SU-DHL-6 (cell line): ENCODE measurements around the gene XCL2.

ENCODE experiments used
- H2AFZ ChIP-seq: fragments of 200-600 bp; sonication (generic); 2 replicates; pipeline ENCODE4 v1.6.1; 2014; ENCODE audit warnings: low read depth, mild to moderate bottlenecking, moderate library complexity, mixed read lengths, antibody characterized with exemption, low read length; ENCODE audit not compliant: severe bottlenecking
- H3F3A ChIP-seq: fragments of 200-600 bp; shearing (Covaris generic); 2 replicates; pipeline ENCODE4 v1.6.0; 2016; ENCODE audit warnings: antibody characterized with exemption, mild to moderate bottlenecking; ENCODE audit not compliant: insufficient read depth
- H3K27ac ChIP-seq: fragments of 200-600 bp; sonication (generic); 2 replicates; pipeline ENCODE4 v1.5.1; 2016; ENCODE audit warnings: low read depth, mild to moderate bottlenecking, low read length, moderate library complexity, mixed read lengths
- H3K27me3 ChIP-seq: fragments of 200-600 bp; sonication (generic), shearing (Covaris generic); 2 replicates; pipeline ENCODE4 v1.6.0; 2014; ENCODE audit warnings: mild to moderate bottlenecking, low read length
- H3K36me3 ChIP-seq: fragments of 200-600 bp; sonication (generic); 2 replicates; pipeline ENCODE4 v1.6.1; 2014; ENCODE audit warnings: mild to moderate bottlenecking, low read length, mixed read lengths
- H3K4me2 ChIP-seq: fragments of 300-600, 200-600 bp; shearing (Covaris generic), sonication (generic); 2 replicates; pipeline ENCODE4 v1.6.0; 2014; ENCODE audit warnings: low read length, low read depth, mild to moderate bottlenecking; ENCODE audit not compliant: poor library complexity, severe bottlenecking
- H3K4me3 ChIP-seq: fragments of 200-600 bp; sonication (generic); 2 replicates; pipeline ENCODE4 v1.5.1; 2014; ENCODE audit warnings: antibody characterized with exemption, low read length, mild to moderate bottlenecking, mixed read lengths; ENCODE audit not compliant: insufficient read depth, poor library complexity, severe bottlenecking
- H3K79me2 ChIP-seq: fragments of 200-600 bp; sonication (generic); 2 replicates; pipeline ENCODE4 v1.6.1; 2014; ENCODE audit warnings: mild to moderate bottlenecking, low read length, moderate library complexity; ENCODE audit not compliant: insufficient read depth
- H3K9ac ChIP-seq: fragments of 200-600 bp; sonication (generic); 2 replicates; pipeline ENCODE4 v1.7.0; 2014; ENCODE audit warnings: mild to moderate bottlenecking, low read length
- H3K9me2 ChIP-seq: fragments of 200-600 bp; sonication (generic); replicated peaks from 2 replicates; pipeline ENCODE4 v1.6.1; 2014; ENCODE audit warnings: low read length; ENCODE audit not compliant: insufficient read depth
- H3K9me3 ChIP-seq: fragments of 200-600 bp; sonication (generic); 2 replicates; pipeline ENCODE4 v1.6.1; 2014; ENCODE audit warnings: low read length, mixed read lengths; ENCODE audit not compliant: insufficient read depth
- H4K20me1 ChIP-seq: fragments of 200-600 bp; sonication (generic); 2 replicates; pipeline ENCODE4 v1.6.1; 2014; ENCODE audit warnings: low read depth, mild to moderate bottlenecking, antibody characterized with exemption, low read length, moderate library complexity, mixed read lengths
- CTCF ChIP-seq: fragments of 200-600 bp; sonication (generic); IDR thresholded peaks from one replicate; pipeline ENCODE4 v1.5.1; 2017; ENCODE audit warnings: antibody characterized with exemption, mild to moderate bottlenecking, low read length, moderate library complexity; ENCODE audit not compliant: insufficient read depth, poor library complexity, severe bottlenecking
- EZH2phosphoT487 ChIP-seq: fragments of 200-600 bp; sonication (generic), shearing (Covaris generic); conservative IDR thresholded peaks from 2 replicates; pipeline ENCODE4 v1.6.1; 2018; ENCODE audit warnings: mild to moderate bottlenecking, antibody characterized with exemption, low read length, moderate library complexity, mixed read lengths

Gene XCL2

GRCh38 chr1:168497376-168497950 is 46.3 kb downstream of the XCL2 start:
- Histone ChIP-seq H3K4me2 (no peak overlapping the region), H3K27me3 (no peaks in the 10 kb centered on the region), H3K79me2 (no peaks in the 10 kb centered on the region), H3K36me3 (no peaks in the 10 kb centered on the region), H4K20me1 (no peaks in the 10 kb centered on the region), H3K27ac (no peak overlapping the region), H3K9me3 (no peaks in the 10 kb centered on the region), H3K9me2 (no peaks in the 10 kb centered on the region), H3K9ac (no peak overlapping the region), H3F3A (no peaks in the 10 kb centered on the region), H2AFZ (no peak overlapping the region), H3K4me3 (no peak overlapping the region)
- no peak for TF ChIP-seq EZH2phosphoT487
- no peak for TF ChIP-seq CTCF

GRCh38 chr1:168491527-168492164 is 52.2 kb downstream of the XCL2 start:
- no peaks in the 10 kb centered on the region for H3K27me3 ChIP-seq
- H3K9me3 ChIP-seq = no peaks in the 10 kb centered on the region
- TF ChIP-seq CTCF = no peak
- no peak for TF ChIP-seq EZH2phosphoT487
- H3K79me2 ChIP-seq = no peaks in the 10 kb centered on the region
- no peak overlapping the region for H3K9ac ChIP-seq
- no peak overlapping the region for H3K4me2 ChIP-seq
- no peaks in the 10 kb centered on the region for H4K20me1 ChIP-seq
- H2AFZ ChIP-seq = no peak overlapping the region
- no peak overlapping the region for H3K27ac ChIP-seq
- no peak overlapping the region for H3K4me3 ChIP-seq
- no peaks in the 10 kb centered on the region for H3K36me3 ChIP-seq
- H3F3A ChIP-seq = no peaks in the 10 kb centered on the region
- H3K9me2 ChIP-seq = no peaks in the 10 kb centered on the region
